ENCODE data around the gene CDHR1. TPM values are rescaled to one million over a fixed set of nuclear protein-coding genes. Genes with fewer than 3 reads are reported as not detected.

CDHR1 gene
- total and polyA plus RNA-seq, 2 experiments from 2014 or later, result 3.2 to 6.6 TPM

- ATAC-seq (no peak), DNase-seq (ENCODE audit: low spot score) (no peak)
- Mint-ChIP-seq H3K4me3 (no peak overlapping the region), H3K27ac (no peak overlapping the region), H3K27me3 (ENCODE audit: insufficient read depth, low read depth, poor library complexity) (peaks cover 6% of the 10 kb centered on the region), H3K4me1 (no peaks in the 10 kb centered on the region), H3K36me3 (ENCODE audit: low read depth) (no peaks in the 10 kb centered on the region), H3K9me3 (no peaks in the 10 kb centered on the region)
- Histone ChIP-seq H3K36me3 (ENCODE audit: insufficient read depth) (no peaks in the 10 kb centered on the region), H3K27me3 (ENCODE audit: insufficient read depth) (no peaks in the 10 kb centered on the region), H3K79me2 (replicated peaks; ENCODE audit: insufficient read depth) (no peaks in the 10 kb centered on the region), H3K4me1 (ENCODE audit: insufficient read depth) (no peaks in the 10 kb centered on the region), H3F3A (replicated peaks; ENCODE audit: low read depth) (no peaks in the 10 kb centered on the region), H3K4me2 (no peak overlapping the region), H4K20me1 (replicated peaks; ENCODE audit: insufficient read depth) (no peaks in the 10 kb centered on the region; the same call in 1 of the 2 replicates), H3K4me3 (no peak overlapping the region), H3K9me2 (ENCODE audit: insufficient read depth) (no peaks in the 10 kb centered on the region), H2AFZ (no peak overlapping the region), H3K27ac (ENCODE audit: low read depth) (no peak overlapping the region)
- TF ChIP-seq ZNF331 (CRISPR knock-in tag; IDR thresholded peaks at IDR 0.05; ENCODE audit: low read depth), result no peak
These were observed 7.3 kb downstream of the CDHR1 start for GRCh38 chr10:84201682-84202081.

- Histone ChIP-seq H3K4me3 (no peak overlapping the region), H3K4me2 (no peak overlapping the region), H3F3A (replicated peaks; ENCODE audit: low read depth) (no peaks in the 10 kb centered on the region), H3K27me3 (ENCODE audit: insufficient read depth) (no peaks in the 10 kb centered on the region), H3K27ac (ENCODE audit: low read depth) (no peak overlapping the region), H4K20me1 (replicated peaks; ENCODE audit: insufficient read depth) (no peaks in the 10 kb centered on the region; the same call in 1 of the 2 replicates), H3K9me2 (ENCODE audit: insufficient read depth) (no peaks in the 10 kb centered on the region), H2AFZ (no peak overlapping the region), H3K4me1 (ENCODE audit: insufficient read depth) (no peaks in the 10 kb centered on the region), H3K79me2 (replicated peaks; ENCODE audit: insufficient read depth) (no peaks in the 10 kb centered on the region), H3K36me3 (ENCODE audit: insufficient read depth) (no peaks in the 10 kb centered on the region)
- Mint-ChIP-seq H3K36me3 (ENCODE audit: low read depth) (no peaks in the 10 kb centered on the region), H3K27me3 (ENCODE audit: insufficient read depth, low read depth, poor library complexity) (peaks cover 3% of the 10 kb centered on the region), H3K27ac (no peak overlapping the region), H3K9me3 (no peaks in the 10 kb centered on the region), H3K4me3 (no peak overlapping the region), H3K4me1 (no peaks in the 10 kb centered on the region)
- ATAC-seq (no peak; the same call in 2 of the 3 replicates), DNase-seq (ENCODE audit: low spot score) (no peak)
- TF ChIP-seq ZNF114 (CRISPR knock-in tag; IDR thresholded peaks at IDR 0.05) (no peak), EZH2 (IDR thresholded peaks at IDR 0.05; ENCODE audit: low read depth, unreplicated experiment) (no peak), REST (IDR thresholded peaks at IDR 0.05; ENCODE audit: unreplicated experiment) (no peak), CTCF (conservative IDR thresholded peaks at IDR 0.05; ENCODE audit: low read depth in 2 of 2) (no peak), JUNB (IDR thresholded peaks at IDR 0.05; ENCODE audit: unreplicated experiment) (no peak), CREB1 (CRISPR knock-in tag; IDR thresholded peaks at IDR 0.05; ENCODE audit: low read depth) (no peak), EZH2phosphoT487 (IDR thresholded peaks at IDR 0.05; ENCODE audit: unreplicated experiment) (no peak), STAT1 (IDR thresholded peaks at IDR 0.05; ENCODE audit: unreplicated experiment) (no peak), ZNF331 (CRISPR knock-in tag; IDR thresholded peaks at IDR 0.05; ENCODE audit: low read depth) (no peak), ZNF462 (CRISPR knock-in tag; IDR thresholded peaks at IDR 0.05) (no peak), NANOG (IDR thresholded peaks at IDR 0.05; ENCODE audit: borderline replicate concordance) (no peak)
These were observed 8.0 kb downstream of the CDHR1 start for GRCh38 chr10:84202349-84202748.

Measured in GM23338 (cell line).